ENCODE data around the gene BMP2. TPM values are rescaled to one million over a fixed set of nuclear protein-coding genes. Genes with fewer than 3 reads are reported as not detected.

BMP2 gene
- total RNA-seq, 3 donors from 2014 or later (not counting 1 experiment from before 2014, with no cell fraction given), result 0.45 to 0.66 (median 0.45) TPM

- no peaks in the 10 kb centered on the region for H3K36me3 Mint-ChIP-seq
- Histone ChIP-seq H3K4me1 (ENCODE audit: control insufficient read depth, insufficient read depth, low read length) (no peaks in the 10 kb centered on the region), H3K27ac (ENCODE audit: low read length) (no peak overlapping the region), H3K9me3 (ENCODE audit: control insufficient read depth, insufficient read depth, low read length) (no peaks in the 10 kb centered on the region), H3K36me3 (ENCODE audit: control insufficient read depth, insufficient read depth, low read length) (no peaks in the 10 kb centered on the region), H3K27me3 (ENCODE audit: control insufficient read depth, insufficient read depth, low read length) (no peaks in the 10 kb centered on the region), H3K4me3 (ENCODE audit: low read length) (no peak overlapping the region)
- H3K27ac Mint-ChIP-seq, result no peak overlapping the region
- no peaks in the 10 kb centered on the region for H3K4me1 Mint-ChIP-seq
- no peak for DNase-seq
- intact Hi-C loops (cut with micrococcal nuclease), result no loop called here
- no peak overlapping the region for H3K4me3 Mint-ChIP-seq
- H3K9me3 Mint-ChIP-seq, result no peaks in the 10 kb centered on the region
- peaks cover 2 to 4% of the 10 kb centered on the region in 2 donors for H3K27me3 Mint-ChIP-seq (ENCODE audit: low read depth in 2 of 2)
- no peak for ATAC-seq
- no peak for TF ChIP-seq CTCF (IDR thresholded peaks at IDR 0.05)
- WGBS (ENCODE audit: insufficient coverage), result 61% methylated on average over 1 of the region's 2 CpGs
Measured at GRCh38 chr20:6786548-6786947, 19.1 kb downstream of the BMP2 start.

GRCh38 chr20:6792789-6793188 is 25.3 kb downstream of the BMP2 start:
- Mint-ChIP-seq H3K9me3 (no peaks in the 10 kb centered on the region), H3K27ac (no peak overlapping the region), H3K27me3 (ENCODE audit: low read depth in 2 of 2) (peaks cover 26 to 27% of the 10 kb centered on the region in 2 donors), H3K4me3 (no peak overlapping the region), H3K36me3 (no peaks in the 10 kb centered on the region), H3K4me1 (no peaks in the 10 kb centered on the region)
- no peaks in the 10 kb centered on the region for H3K9me3 ChIP-seq (ENCODE audit: control insufficient read depth, insufficient read depth, low read length)
- DNase-seq, result no peak
- no peak overlapping the region for H3K4me3 ChIP-seq (ENCODE audit: low read length)
- no peak overlapping the region for H3K27ac ChIP-seq (ENCODE audit: low read length)
- TF ChIP-seq CTCF (IDR thresholded peaks at IDR 0.05), result no peak
- H3K27me3 ChIP-seq (ENCODE audit: control insufficient read depth, insufficient read depth, low read length), result no peaks in the 10 kb centered on the region
- H3K4me1 ChIP-seq (ENCODE audit: control insufficient read depth, insufficient read depth, low read length), result no peaks in the 10 kb centered on the region
- WGBS (ENCODE audit: insufficient coverage), result 78% methylated on average over 4 of the region's 4 CpGs
- ATAC-seq, result no peak
- no peaks in the 10 kb centered on the region for H3K36me3 ChIP-seq (ENCODE audit: control insufficient read depth, insufficient read depth, low read length)
- intact Hi-C loops (cut with micrococcal nuclease), result no loop called here

GRCh38 chr20:6802227-6802626 is 34.7 kb downstream of the BMP2 start:
- Histone ChIP-seq H3K4me1 (ENCODE audit: control insufficient read depth, insufficient read depth, low read length) (no peaks in the 10 kb centered on the region), H3K27me3 (ENCODE audit: control insufficient read depth, insufficient read depth, low read length) (no peaks in the 10 kb centered on the region), H3K27ac (ENCODE audit: low read length) (no peak overlapping the region), H3K9me3 (ENCODE audit: control insufficient read depth, insufficient read depth, low read length) (no peaks in the 10 kb centered on the region), H3K36me3 (ENCODE audit: control insufficient read depth, insufficient read depth, low read length) (no peaks in the 10 kb centered on the region), H3K4me3 (ENCODE audit: low read length) (no peak overlapping the region)
- H3K4me1 Mint-ChIP-seq, result no peaks in the 10 kb centered on the region
- DNase-seq (no peak), ATAC-seq (no peak)
- H3K27me3 Mint-ChIP-seq (ENCODE audit: low read depth in 2 of 2), result peaks cover 11% of the 10 kb centered on the region in 2 donors
- no peak for TF ChIP-seq CTCF (IDR thresholded peaks at IDR 0.05)
- H3K36me3 Mint-ChIP-seq, result peaks cover 5% of the 10 kb centered on the region
- WGBS (ENCODE audit: insufficient coverage), result 96% methylated on average over 2 of the region's 2 CpGs
- H3K27ac Mint-ChIP-seq, result no peak overlapping the region
- H3K4me3 Mint-ChIP-seq, result no peak overlapping the region
- H3K9me3 Mint-ChIP-seq, result peaks cover 0 to 4% of the 10 kb centered on the region in 2 donors
- intact Hi-C loops (cut with micrococcal nuclease), result no loop called here

GRCh38 chr20:6806275-6806674 is 38.8 kb downstream of the BMP2 start:
- TF ChIP-seq CTCF (IDR thresholded peaks at IDR 0.05), result no peak
- Histone ChIP-seq H3K27ac (ENCODE audit: low read length) (no peak overlapping the region), H3K9me3 (ENCODE audit: control insufficient read depth, insufficient read depth, low read length) (no peaks in the 10 kb centered on the region), H3K4me1 (ENCODE audit: control insufficient read depth, insufficient read depth, low read length) (no peaks in the 10 kb centered on the region), H3K27me3 (ENCODE audit: control insufficient read depth, insufficient read depth, low read length) (no peaks in the 10 kb centered on the region), H3K36me3 (ENCODE audit: control insufficient read depth, insufficient read depth, low read length) (no peaks in the 10 kb centered on the region), H3K4me3 (ENCODE audit: low read length) (no peak overlapping the region)
- H3K27ac Mint-ChIP-seq, result no peak overlapping the region
- peaks cover 5% of the 10 kb centered on the region for H3K36me3 Mint-ChIP-seq
- H3K9me3 Mint-ChIP-seq, result peaks cover 0 to 4% of the 10 kb centered on the region in 2 donors
- ATAC-seq, result no peak
- 100% methylated on average over 1 of the region's 1 CpG for WGBS (ENCODE audit: insufficient coverage)
- H3K27me3 Mint-ChIP-seq (ENCODE audit: low read depth in 2 of 2), result peaks cover under 1 to 2% of the 10 kb centered on the region in 2 donors
- intact Hi-C loops (cut with micrococcal nuclease), result no loop called here
- no peak overlapping the region for H3K4me3 Mint-ChIP-seq
- no peaks in the 10 kb centered on the region for H3K4me1 Mint-ChIP-seq
- no peak for DNase-seq
